Stimulated activated CD4-positive, alpha-beta T cell treated with anti-CD3 and anti-CD28 coated beads, Interleukin-4, amount 100 ng/mL, for 24 hours (primary cell): ENCODE results near the gene IKZF4.
A peak's percentile ranks its signal among the peaks of the same experiment; 100 is the strongest.
"Not testable (repeated sequence)": the region's sequence is repeated elsewhere in the genome, so short reads cannot be mapped to it uniquely, and the experiment has no call there.

ENCODE experiments used
- DNase-seq: peaks from one replicate; pipeline ENCODE4 v3.0.0-alpha.2; 2020

IKZF4 gene

DNA sequence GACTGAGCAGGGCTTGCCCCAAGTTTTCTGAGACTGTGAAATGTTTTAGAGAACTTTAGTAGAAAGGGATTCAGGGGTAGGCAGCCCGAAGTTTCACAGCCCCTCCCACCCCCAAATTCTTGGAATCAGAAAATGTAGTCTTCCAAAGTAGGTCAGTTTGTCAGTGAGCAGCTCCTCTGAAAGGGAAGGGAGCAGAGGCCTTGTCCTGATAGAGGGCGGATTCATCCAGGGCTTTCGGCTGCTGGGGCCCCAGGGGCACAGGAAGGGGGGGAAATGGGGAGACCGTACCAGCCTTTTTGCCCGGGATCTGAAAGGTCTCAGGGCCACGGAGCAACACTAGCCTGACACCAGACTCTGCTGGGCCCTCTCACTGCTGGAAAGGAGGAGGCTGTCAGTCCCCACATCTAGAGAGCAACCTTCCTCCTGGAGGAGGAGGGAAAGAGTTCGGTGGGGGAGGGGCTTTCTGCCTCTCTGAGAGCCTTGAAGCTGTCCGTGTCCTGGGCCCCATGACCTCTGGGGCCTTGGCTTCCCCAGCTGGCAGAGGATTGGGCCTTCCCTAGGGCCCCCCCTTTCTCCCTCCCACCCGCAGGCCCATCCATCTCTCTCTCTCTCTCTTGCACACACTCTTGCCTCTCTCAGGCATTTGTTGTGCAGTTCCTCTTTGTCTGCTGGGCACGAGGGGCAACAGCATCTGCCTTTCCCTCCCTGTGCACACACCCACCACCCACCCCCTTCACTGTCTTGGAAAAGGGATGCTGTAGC is at the start of gene IKZF4:
Gene IKZF4 (plus strand): TSS at position 621 of the 762 bp plus-strand sequence. CDS start 451 bp downstream, outside the sequence.
- no peak for DNase-seq

DNA sequence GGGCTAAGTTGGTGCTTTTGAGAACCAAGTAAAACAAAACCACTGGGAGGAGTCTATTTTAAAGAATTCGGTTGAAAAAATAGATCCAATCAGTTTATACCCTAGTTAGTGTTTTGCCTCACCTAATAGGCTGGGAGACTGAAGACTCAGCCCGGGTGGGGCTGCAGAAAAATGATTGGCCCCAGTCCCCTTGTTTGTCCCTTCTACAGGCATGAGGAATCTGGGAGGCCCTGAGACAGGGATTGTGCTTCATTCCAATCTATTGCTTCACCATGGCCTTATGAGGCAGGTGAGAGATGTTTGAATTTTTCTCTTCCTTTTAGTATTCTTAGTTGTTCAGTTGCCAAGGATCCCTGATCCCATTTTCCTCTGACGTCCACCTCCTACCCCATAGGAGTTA is 48.8 kb upstream of the IKZF4 start:
- no peak for DNase-seq

DNA sequence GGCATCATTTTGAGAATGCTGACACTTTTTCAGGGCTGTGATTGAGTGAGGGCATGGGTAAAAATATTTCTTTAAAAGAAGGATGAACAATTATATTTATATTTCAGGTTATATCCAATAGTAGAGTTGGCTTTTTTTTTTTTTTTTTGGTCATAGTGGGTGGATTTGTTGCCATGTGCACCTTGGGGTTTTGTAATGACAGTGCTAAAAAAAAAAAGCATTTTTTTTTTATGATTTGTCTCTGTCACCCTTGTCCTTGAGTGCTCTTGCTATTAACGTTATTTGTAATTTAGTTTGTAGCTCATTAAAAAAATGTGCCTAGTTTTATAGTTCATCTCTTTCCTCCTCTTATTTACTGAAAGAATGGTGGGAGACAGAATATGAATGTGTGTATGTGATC is 48.4 kb upstream of the IKZF4 start:
- no peak for DNase-seq

DNA sequence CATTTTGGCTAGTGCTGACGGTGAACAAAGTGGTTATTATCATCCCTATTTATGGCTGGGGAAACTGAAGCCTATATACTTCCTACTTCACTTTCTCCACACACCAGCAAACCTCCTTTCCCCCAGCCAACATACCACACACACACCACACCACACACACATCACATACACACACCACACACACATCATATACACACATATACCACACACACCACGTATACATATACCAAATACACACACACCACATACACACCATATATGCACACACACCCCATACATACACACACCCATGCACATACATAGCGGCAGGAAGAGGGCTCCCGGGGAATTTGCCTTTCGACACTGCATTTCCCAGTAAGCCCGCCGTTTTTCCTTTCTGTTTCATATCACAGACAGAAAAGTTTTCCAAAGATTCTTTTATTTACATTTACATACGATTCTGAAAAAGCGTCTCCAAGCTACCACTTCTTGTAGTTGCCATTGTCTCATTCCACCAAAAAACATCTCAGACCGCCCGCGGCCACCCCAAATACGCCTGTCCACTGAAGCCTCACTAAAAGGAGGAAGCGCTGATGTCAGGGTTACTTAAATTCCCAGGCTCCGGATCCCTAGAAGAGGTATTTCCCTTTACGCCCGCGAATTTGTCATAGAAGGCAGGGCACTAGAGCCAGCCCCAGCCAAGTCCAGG is 47.8 kb upstream of the IKZF4 start:
- DNase-seq, result no peak

DNA sequence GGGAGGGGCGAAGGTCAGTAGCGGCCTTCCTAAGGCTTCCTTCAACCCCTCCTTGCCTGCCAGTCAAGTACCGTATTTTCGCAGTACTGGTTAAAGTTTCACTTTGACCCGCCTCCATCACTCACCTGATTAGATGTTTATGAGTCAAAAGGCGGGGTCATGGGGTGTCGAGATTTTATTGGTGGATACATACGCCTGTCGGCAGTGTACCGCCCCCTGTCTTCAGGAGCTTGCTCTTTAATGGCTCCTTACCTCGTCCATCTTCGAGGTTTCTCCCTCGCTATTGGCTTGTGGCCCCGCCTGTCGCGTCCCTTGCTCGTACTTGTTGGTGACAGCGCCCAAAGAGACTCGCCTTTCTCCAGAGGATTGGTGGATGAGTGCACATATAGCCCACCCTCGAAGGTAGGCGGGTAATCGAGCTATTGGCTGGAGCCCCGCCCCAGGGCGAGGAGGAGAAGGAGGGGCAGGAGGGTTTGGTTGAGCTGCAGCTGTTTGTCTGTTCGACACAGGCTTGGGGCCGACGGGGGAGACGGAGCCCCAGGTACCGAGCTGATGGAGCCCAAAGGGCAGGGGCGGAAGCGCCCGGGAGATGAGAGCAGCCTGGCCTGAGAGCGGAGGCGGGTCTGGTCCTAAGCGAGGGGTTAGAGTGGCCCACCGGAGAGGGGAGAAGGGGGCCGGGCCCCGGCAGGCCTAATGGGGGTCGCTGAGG is 47.1 kb upstream of the IKZF4 start, which contains the start of gene RAB5B:
Gene RAB5B (plus strand): TSS at position 480 of the 709 bp plus-strand sequence. CDS start 12,883 bp downstream, outside the sequence.
- DNase-seq, result peak; percentile 99

DNA sequence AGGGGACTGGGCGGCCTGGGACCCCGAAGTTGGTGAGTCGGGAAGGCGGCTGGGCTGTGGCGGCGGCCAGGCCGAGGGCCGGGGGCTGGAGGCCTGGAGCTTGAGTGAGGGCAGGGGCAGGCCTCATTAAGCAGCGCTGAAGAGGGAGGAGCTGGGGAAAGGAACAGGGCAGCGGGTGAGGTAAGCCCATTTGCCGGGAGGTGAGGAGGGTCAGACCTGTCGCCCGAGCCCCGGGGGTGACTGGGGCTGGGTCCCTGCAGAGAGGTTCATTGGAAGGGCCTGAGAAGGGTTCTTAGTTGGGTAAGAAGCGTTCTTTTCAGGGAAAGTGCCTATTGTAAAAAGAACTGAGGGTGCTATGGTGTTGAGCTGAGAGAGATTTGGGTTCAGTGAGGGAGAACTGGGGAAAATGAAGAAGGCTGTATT is 46.5 kb upstream of the IKZF4 start:
- peak; percentile 36 for DNase-seq

DNA sequence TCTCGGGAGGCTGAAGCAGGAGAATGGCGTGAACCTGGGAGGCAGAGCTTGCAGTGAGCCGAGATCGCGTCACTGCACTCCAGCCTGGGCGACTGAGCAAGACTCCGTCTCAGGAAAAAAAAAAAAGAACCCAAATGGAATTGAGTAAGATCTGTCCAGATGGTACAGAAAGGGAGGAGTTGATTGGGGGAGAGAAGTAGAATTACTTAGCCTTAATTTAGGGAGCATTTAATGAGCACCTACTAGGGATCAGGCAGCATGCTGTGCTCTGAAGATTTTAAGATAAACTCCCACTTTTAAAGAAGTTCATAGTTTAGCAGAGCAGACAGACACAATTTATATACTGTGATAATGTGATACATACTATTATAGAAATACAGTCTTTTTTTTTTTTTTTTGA is 42.5 kb upstream of the IKZF4 start:
- DNase-seq, result no peak

DNA sequence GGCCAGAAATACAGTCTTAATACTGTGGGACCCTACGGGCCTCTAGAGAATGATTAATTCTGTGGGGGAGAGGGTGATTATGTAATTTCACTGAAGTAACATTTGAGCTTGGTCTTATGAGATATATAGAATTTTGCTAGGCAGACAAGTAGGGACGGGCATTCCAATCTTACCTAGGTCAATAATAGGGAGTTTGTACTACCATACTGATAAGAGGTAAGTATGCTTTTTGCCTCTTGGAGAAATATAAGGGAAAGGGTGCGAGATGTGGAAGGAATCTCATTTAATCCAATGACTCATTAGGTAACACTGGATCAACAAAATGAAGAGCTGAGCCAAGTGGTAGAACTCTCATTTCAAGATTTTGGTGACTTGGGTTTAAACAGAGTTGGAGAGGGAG is 41.8 kb upstream of the IKZF4 start:
- DNase-seq, result no peak

DNA sequence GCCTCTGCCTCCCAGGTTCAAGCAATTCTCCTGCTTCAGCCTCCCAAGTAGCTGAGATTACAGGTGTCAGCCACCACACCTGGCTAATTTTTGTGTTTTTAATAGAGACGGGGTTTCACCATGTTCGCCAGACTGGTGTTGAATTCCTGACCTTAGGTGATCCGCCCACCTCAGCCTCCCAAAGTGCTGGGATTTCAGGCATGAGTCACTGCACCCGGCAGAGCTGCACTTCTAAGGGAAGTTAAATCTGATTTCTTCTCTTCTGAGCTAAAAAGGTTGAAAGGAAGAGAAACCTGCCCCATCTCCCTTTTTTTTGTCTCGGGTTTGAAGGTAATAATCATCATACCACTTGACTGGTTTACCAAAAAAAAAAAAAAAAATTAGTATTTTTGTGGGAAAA is 39.0 kb upstream of the IKZF4 start:
- not testable (repeated sequence) for DNase-seq

DNA sequence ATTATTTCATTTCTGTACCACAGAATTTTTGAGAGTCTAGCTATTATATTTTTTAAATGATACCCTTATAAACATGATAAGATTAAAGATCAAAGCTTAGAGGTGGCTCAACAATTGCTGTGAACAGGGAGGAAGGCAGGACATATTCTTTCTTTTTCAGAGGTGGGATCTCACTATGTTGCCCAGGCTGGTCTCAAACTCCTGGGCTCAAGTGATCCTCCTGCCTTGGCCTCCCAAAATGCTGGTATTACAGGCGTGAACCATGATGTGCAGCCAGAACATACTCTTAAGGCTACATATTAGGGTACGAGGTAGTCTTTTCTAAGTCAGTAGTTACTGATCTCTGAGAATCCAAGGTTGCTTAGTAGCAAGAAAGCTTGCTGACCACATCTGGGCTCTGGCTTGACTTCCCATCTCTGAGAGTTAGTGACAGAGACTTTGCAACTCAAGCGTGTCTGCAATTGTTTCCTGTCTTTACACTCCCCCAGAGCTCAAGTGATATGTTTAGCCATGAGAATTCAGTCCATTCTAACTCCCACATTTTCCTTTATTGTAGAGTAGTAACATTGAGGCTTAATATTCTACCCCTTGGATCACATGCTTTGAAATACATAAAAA is 38.4 kb upstream of the IKZF4 start:
- no peak for DNase-seq

DNA sequence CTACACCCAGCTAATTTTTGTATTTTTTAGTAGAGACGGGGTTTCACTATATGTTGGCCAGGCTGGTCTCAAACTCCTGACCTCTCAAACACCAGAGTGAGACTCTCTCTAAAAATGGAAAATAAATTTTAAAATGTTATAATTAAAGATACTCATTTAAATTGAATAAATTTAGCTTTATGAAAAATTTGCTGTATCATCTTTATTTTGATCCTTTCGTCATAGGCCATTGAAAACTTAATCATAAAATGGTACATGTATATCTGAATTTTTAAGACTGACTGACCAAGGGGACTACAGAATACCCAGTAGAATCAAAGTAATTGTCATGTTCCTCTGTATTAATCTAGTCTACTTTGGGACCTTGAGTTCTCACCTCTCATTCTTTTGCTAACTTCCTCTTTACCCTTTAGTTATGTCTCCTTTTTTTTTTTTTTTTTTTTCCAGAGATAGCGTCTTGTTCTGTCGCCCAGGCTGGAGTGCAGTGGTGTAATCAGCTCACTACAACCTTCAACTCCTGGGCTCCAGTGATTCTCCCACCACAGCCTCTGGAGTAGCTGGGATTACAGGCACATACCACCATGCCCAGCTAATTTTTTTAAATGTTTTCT is 37.5 kb upstream of the IKZF4 start:
- DNase-seq, result no peak

DNA sequence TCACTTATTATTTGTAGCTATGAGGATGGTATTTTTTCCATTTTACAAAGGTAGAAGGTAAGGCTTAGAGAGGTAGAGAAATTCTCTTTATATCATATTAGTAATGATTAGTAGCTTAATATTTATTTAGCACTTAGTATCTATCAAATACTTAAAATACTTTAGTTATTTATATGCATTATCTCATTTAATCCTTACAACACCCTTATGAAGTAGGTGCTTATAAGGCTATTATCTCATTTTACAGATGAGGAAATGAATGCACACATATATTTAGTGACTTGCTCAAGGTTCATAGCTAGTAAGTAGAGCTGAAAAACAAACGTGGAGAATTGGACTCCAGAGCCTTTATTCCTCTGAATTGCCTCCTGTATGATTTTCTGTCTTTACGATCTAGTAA is 36.0 kb upstream of the IKZF4 start:
- no peak for DNase-seq

DNA sequence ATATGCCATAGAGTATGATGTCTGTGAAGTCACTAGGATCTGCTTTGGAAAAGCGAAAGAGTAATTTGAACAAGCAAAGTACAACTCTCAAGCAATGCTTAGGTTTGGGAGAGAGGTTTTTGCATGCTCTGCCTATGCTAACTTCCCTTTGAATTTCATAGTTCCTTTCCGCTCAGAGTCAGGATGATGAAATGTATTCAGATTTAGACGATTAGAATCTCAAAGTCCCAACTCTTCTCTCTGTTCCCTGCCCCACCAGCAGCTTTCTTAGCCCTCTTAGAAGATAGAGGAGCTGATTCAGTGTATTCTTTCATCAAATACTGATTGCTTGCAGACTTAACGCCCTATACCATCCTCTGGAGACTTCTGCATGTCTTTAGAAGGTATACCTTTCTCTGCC is 35.5 kb upstream of the IKZF4 start:
- no peak for DNase-seq

DNA sequence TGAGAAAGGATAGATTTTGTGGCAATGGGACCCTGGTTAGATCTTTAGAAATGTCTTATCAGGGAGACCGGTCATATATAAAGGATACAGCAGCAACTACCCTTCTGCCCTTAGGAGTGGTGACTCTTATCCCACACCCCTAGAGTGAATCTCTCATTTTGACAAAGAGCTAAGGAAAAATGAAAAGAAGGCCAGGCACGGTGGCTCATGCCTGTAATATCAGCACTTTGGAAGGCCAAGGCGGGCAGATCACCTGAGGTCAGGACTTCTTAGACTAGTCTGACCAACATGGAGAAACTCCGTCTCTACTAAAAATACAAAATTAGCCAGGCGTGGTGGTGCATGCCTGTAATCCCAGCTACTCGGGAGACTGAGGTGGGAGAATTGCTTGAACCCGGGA is 34.9 kb upstream of the IKZF4 start:
- DNase-seq, result not testable (repeated sequence)

DNA sequence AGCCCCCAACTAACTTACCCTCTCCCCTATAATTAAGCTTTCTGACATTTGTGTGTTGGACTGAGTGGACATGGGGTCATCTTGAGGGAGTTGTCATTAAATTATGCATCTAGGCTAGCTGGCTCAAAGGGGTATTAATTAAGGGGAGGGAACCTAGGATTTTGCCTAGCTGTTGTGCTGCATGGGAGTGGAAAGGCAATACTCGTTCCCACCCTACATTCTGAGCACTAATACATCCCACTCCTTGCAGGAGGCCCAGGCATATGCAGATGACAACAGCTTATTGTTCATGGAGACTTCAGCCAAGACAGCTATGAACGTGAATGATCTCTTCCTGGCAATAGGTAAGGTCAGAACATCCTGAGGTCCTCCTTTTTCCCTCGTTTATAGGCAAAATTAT is 29.7 kb upstream of the IKZF4 start:
- DNase-seq, result no peak

DNA sequence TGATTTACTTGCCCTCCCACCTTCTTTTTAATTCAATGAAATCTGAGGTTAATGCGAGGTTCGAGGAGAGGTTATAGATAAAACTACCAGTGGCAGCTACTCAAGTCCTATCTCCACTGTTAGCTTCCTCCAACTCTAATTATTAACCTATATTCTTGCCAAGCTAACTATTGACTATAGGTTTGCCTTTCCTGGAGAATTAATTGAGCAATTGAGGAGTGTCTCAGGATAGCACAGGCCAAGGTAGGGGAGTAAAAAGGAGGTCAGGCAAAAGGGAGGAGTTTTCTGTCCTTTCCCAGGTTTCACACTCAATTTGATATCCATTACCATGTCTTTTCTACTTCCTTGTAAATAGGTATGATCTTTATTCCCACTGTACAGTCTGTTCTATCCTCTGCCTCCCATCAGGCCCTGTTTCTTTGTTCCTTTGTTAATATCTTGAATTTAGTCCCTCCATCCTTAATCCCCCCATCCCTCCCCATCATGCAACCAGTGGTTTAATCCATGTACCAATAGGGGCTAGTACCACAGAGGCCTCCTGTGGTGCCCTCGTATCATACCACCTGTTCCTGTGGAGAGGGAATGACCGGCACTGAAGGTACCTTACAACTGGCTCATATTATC is 27.5 kb upstream of the IKZF4 start:
- DNase-seq, result no peak

DNA sequence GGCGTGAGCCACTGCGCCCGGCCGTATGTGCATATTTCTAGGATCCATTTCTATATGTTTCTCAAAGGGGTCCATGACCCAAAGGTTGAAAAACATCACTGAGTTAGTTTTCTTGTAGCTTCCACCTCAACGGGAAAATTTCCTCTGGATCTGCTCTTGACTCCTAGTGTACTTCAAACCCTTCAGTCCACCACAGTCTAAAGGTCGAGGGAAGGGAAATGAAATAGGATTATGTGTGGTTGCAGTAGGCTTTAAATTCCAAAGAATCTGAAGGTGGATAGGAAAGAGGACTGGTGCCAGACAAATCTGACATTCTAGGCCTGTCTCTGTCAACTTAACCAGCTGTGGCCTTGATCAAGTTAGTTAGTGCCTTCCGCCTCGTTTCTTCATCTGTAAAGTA is 25.5 kb upstream of the IKZF4 start:
- no peak for DNase-seq

DNA sequence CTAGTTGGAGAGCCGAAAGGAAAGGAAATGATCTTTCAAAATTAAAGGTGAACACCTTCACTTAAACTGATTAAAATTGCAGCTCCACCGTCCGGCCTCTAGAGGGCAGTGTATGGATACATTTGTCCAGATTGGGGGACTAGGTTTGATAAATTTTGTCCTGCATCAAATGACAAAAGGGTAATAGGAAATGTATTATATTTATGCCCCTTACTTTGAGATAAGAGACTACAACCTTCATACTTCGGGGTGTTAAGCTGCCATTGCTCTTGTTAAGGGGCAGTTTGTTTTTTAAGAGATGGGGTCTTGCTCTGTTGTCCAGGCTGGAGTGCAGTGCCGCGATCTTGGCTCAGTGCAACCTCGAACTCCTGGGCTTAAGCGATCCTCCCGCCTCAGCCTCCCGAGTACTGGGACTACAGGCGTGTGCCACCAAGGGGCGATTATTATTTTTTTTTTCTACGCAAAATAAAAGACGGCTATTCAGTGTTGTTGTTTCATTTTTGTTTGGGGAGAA is 24.6 kb upstream of the IKZF4 start:
- peak; percentile 74 for DNase-seq

DNA sequence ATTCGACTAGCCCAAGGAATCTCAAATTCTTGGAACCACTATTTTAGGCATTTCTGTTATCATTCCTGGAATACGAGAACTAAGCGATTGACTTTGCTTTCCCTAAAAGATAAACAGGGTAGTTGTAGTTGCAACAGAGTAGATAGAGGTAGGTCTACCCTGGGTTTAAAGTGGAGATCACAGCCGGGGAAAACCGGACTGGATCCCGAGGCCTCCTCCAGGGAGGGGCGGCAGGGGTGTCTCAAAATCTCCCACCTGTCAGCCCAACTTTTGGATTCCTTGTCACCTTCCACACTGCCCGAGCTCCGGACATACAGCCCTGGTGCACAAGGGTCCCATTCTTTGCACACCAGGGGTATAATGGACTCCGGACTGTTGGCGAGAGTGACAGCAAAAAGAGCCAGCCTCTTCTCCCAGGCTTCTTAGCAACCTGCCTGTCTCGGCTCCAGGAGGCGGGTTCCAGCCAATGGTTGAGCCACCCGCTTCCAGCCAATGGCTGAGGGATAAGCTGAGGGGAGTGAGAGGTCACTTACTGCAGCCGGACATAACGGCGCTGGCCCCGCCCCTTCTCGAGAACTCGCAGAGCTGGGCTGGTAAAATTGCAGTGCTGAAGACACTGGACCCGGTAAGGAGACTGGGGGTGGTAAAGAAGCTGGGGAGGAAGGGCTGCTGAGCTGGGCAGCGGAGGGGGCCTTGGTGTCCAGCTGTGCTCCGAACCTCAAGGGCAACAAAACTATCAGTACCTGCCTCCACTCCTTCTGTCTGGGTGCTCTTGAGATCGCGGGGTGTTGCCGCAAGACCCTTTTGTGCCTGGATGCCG is 23.9 kb upstream of the IKZF4 start, which contains the start of gene SUOX:
Gene SUOX (plus strand): TSS at position 562 of the 820 bp plus-strand sequence. CDS start 4,946 bp downstream, outside the sequence.
- DNase-seq, result peak; percentile 28

DNA sequence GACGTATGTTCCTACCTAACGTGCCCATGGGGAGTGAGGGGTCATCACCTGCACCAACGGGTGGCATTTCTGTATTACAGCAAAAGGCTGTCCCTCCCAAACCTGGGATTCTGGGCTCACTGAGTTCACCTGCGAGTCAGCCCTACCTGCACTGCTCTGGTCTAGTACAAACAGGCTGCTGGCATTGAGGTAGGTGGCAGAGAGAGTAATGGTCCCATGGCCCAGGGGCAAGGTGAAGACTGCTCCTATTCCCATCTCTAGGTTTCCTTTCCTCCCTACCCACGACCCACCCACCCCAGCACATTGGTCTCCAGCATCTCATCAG is 23.3 kb upstream of the IKZF4 start:
- no peak for DNase-seq

DNA sequence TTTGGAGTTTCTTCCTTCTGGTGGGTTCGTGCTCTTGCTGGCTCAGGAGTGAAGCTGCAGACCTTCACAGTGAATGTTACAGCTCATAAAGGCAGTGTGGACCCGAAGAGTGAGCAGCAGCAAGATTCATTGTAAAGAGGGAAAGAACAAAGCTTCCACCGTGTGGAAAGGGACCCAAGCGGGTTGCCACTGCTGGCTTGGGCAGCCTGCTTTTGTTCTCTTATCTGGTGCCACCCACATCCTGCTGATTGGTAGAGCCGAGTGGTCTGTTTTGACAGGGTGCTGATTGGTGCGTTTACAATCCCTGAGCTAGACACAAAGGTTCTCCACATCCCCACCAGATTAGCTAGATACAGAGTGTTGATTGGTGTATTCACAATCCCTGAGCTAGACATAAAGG is 21.3 kb upstream of the IKZF4 start:
- DNase-seq, result not testable (repeated sequence)
